Measurements from ENCODE around the gene FTMT.

Gene FTMT

GRCh38 chr5:121870489-121870888 is 18.8 kb downstream of the FTMT start:
- CTCF ChIA-PET, result no interaction called here
- POLR2A ChIA-PET (ENCODE audit: low non-redundant PET), result no interaction called here
- no peak for DNase-seq (ENCODE audit: low spot score)
- TF ChIP-seq CTCF (conservative IDR thresholded peaks at IDR 0.05; ENCODE audit: low read depth), result no peak
- no peak overlapping the region for H3K27ac ChIP-seq

GRCh38 chr5:121872856-121873255 is 21.2 kb downstream of the FTMT start:
- ChIA-PET CTCF (no interaction called here), POLR2A (ENCODE audit: low non-redundant PET) (no interaction called here)
- no peak overlapping the region for H3K27ac ChIP-seq
- no peak for DNase-seq (ENCODE audit: low spot score)
- TF ChIP-seq CTCF (conservative IDR thresholded peaks at IDR 0.05; ENCODE audit: low read depth), result no peak

GRCh38 chr5:121873409-121873808 is 21.7 kb downstream of the FTMT start:
- no peak for DNase-seq (ENCODE audit: low spot score)
- CTCF ChIA-PET, result no interaction called here
- TF ChIP-seq CTCF (conservative IDR thresholded peaks at IDR 0.05; ENCODE audit: low read depth), result no peak
- POLR2A ChIA-PET (ENCODE audit: low non-redundant PET), result no interaction called here
- H3K27ac ChIP-seq, result no peak overlapping the region

DNA sequence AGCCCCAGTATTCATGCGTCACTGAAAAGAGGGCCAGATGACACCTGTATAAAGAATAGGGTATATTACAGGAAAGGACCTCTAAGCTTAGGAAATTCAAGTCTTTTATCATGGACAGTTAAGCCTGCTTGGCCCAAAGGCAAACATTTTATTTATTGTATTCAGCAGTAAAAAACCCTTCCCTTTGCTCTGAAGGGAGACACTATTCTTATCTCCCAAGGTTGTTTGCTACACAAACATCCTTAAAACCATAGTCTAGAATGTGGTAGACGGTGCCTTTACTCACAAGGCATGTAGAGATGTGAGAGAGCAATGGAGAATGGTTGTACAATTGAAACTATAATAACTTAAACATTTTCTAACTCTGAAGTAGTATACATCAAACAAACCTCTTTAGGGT is 33.9 kb downstream of the FTMT start:
- H3K27ac ChIP-seq, result no peak overlapping the region
- CTCF ChIA-PET, result no interaction called here
- TF ChIP-seq CTCF (conservative IDR thresholded peaks at IDR 0.05; ENCODE audit: low read depth), result no peak
- POLR2A ChIA-PET (ENCODE audit: low non-redundant PET), result no interaction called here
- DNase-seq (ENCODE audit: low spot score), result no peak

DNA sequence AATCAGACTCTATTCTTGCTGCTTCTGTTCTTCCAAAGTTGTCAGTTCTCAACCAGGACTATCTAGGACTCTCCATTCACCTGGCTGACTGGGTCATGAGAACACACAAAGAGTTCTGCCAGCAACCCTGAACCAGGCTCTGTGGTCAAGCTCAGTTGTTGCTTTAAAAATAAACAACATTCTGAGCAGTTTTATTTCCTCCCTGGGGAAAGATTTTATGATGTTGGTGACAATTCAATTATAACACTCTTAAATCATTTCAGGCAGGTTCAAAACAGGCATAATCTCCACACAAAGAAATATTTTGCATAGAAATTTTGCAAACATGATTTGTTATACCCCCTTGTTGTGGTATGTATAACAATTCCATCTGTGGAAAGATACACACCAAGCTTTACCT is 36.0 kb downstream of the FTMT start:
- CTCF ChIA-PET, result no interaction called here
- TF ChIP-seq CTCF (conservative IDR thresholded peaks at IDR 0.05; ENCODE audit: low read depth), result no peak
- POLR2A ChIA-PET (ENCODE audit: low non-redundant PET), result no interaction called here

GRCh38 chr5:121890297-121890858 is 38.7 kb downstream of the FTMT start:
- no peak for TF ChIP-seq CTCF (conservative IDR thresholded peaks at IDR 0.05; ENCODE audit: low read depth)
- H3K27ac ChIP-seq, result no peak overlapping the region
- POLR2A ChIA-PET (ENCODE audit: low non-redundant PET), result no interaction called here
- CTCF ChIA-PET, result interaction anchor here (0.6 to 0.7 kb wide), 2 partner anchors 186 to 200 kb away, joined by 3 to 4 read pairs; no protein-coding TSS in a partner anchor
- DNase-seq (ENCODE audit: low spot score), result no peak

More for the DNA sequence above, 36.0 kb downstream of the FTMT start:
- no peak for DNase-seq (ENCODE audit: low spot score)
- H3K27ac ChIP-seq, result no peak overlapping the region
